DOHH2 (cell line): Measurements from ENCODE around the gene FAM193A.

Experiments
- H3F3A ChIP-seq: fragments of 200-600 bp; sonication (generic), shearing (Covaris generic); 2 replicates; pipeline ENCODE4 v1.6.0; 2016; ENCODE audit warnings: antibody characterized with exemption, mild to moderate bottlenecking; ENCODE audit not compliant: control insufficient read depth, insufficient read depth
- H3K27ac ChIP-seq: fragments of 200-600 bp; sonication (generic); 2 replicates; pipeline ENCODE4 v1.5.1; 2014; ENCODE audit warnings: low read depth, mild to moderate bottlenecking, low read length, moderate library complexity
- H3K27me3 ChIP-seq: fragments of 200-600 bp; sonication (generic); 2 replicates; pipeline ENCODE4 v1.6.1; 2014; ENCODE audit warnings: mild to moderate bottlenecking, low read length, mixed read lengths; ENCODE audit not compliant: control insufficient read depth
- H3K36me3 ChIP-seq: fragments of 200-600 bp; sonication (generic); 2 replicates; pipeline ENCODE4 v1.6.1; 2014; ENCODE audit warnings: mild to moderate bottlenecking, low read length, moderate library complexity, mixed read lengths; ENCODE audit not compliant: control insufficient read depth
- H3K4me1 ChIP-seq: fragments of 200-600 bp; sonication (generic); 2 replicates; pipeline ENCODE4 v1.6.1; 2014; ENCODE audit warnings: mild to moderate bottlenecking, low read length, mixed read lengths; ENCODE audit not compliant: control insufficient read depth
- H3K4me2 ChIP-seq: fragments of 200-600 bp; sonication (generic); 2 replicates; pipeline ENCODE4 v1.6.0; 2014; ENCODE audit warnings: mild to moderate bottlenecking, low read length, moderate library complexity
- H3K4me3 ChIP-seq: fragments of 200-600 bp; sonication (generic); 2 replicates; pipeline ENCODE4 v1.5.1; 2014; ENCODE audit warnings: mild to moderate bottlenecking, low read length, mixed read lengths
- H3K79me2 ChIP-seq: fragments of 200-600 bp; sonication (generic); 2 replicates; pipeline ENCODE4 v1.6.1; 2014; ENCODE audit warnings: mild to moderate bottlenecking, low read length, mixed read lengths; ENCODE audit not compliant: control insufficient read depth
- H3K9me2 ChIP-seq: fragments of 200-600 bp; sonication (generic); replicated peaks from 2 replicates; pipeline ENCODE4 v1.6.1; 2014; ENCODE audit warnings: mild to moderate bottlenecking, low read length, mixed read lengths; ENCODE audit not compliant: control insufficient read depth
- H3K9me3 ChIP-seq: fragments of 200-600 bp; sonication (generic); 2 replicates; pipeline ENCODE4 v1.6.1; 2014; ENCODE audit warnings: antibody characterized with exemption, low read length, mixed read lengths; ENCODE audit not compliant: control insufficient read depth, insufficient read depth
- H4K20me1 ChIP-seq: fragments of 200-600 bp; sonication (generic); 2 replicates; pipeline ENCODE4 v1.6.0; 2014; ENCODE audit warnings: low read depth, mild to moderate bottlenecking, antibody characterized with exemption, low read length, moderate library complexity; ENCODE audit not compliant: control insufficient read depth, insufficient read depth
- EZH2phosphoT487 ChIP-seq: fragments of 200-600 bp; sonication (generic); IDR thresholded peaks from 2 replicates; pipeline ENCODE4 v1.6.1; 2017; ENCODE audit warnings: borderline replicate concordance, mild to moderate bottlenecking, antibody characterized with exemption, low read length, moderate library complexity, mixed read lengths
- TF ChIP-seq, protein P1 (sequence below): fragments of 200-600 bp; sonication (generic); IDR thresholded peaks from one replicate; pipeline ENCODE4 v1.5.1; 2014; ENCODE audit warnings: antibody characterized with exemption, mild to moderate bottlenecking, low read depth, low read length; ENCODE audit not compliant: poor library complexity, severe bottlenecking

FAM193A gene

DNA sequence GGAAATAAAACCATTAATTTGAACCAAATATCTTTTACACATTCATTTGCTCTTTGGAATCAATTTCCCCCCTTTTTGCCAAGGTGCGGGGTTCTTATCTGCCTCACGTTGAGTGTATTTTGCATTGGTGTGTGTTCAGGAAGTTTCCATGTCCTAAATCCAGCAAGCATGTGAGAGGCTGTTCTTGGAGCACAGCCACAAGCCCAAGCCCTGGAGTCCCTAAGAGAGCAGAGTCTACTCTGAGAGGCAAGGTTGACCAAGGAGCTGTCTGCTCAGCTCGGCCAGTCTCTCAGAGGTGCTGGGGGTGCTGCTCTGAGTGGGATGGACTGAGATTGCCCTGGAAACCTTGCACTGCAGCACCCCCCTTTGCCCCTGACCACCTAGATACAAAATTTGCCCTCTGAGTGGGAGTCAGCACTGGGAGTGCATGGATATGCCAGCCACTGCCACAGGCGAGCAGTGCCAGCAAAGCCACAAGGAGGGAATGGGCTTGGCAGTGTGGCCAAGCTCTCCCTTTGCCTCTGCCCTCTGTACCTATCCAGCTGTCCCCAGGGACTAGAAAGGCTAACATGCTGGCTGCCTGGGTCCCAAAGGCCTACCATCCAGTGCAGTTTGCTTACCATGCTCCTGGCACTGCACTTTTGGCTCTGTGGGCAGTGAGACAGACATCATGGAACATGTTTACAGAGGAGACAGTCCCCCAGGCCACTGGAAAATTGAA lies 20.5 kb upstream of the FAM193A start:
- peaks cover 1% of the 10 kb centered on the region; the same call in 1 of the 2 replicates for H3K4me1 ChIP-seq
- H3K4me3 ChIP-seq, result no peak overlapping the region

DNA sequence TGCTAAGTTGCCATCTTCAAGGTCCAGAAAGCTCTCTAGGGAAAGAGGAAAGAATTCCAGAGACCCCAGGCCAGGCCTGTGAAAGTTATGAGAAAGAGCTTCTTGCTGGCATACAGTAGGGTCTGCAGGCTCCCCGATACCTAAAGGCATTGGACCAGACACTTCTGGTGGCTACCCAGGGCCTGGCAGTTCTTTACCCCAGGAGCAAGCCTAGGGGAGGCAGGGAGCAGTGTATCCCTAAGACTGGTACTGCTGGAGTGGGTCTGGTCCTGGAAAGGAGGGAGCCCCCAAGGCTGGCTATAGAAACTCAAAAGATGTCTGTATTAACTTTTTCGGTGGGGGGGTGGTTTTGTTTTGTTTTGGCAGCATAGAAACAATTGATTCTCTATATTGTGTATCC lies 19.8 kb upstream of the FAM193A start:
- no peak overlapping the region for H3K4me2 ChIP-seq
- no peak overlapping the region for H3K4me3 ChIP-seq
- TF ChIP-seq EZH2phosphoT487, result no peak
- TF ChIP-seq, protein P1, sequence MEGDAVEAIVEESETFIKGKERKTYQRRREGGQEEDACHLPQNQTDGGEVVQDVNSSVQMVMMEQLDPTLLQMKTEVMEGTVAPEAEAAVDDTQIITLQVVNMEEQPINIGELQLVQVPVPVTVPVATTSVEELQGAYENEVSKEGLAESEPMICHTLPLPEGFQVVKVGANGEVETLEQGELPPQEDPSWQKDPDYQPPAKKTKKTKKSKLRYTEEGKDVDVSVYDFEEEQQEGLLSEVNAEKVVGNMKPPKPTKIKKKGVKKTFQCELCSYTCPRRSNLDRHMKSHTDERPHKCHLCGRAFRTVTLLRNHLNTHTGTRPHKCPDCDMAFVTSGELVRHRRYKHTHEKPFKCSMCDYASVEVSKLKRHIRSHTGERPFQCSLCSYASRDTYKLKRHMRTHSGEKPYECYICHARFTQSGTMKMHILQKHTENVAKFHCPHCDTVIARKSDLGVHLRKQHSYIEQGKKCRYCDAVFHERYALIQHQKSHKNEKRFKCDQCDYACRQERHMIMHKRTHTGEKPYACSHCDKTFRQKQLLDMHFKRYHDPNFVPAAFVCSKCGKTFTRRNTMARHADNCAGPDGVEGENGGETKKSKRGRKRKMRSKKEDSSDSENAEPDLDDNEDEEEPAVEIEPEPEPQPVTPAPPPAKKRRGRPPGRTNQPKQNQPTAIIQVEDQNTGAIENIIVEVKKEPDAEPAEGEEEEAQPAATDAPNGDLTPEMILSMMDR, result no peak
- H3K9me2 ChIP-seq, result no peaks in the 10 kb centered on the region
- H4K20me1 ChIP-seq, result no peaks in the 10 kb centered on the region
- H3K27ac ChIP-seq, result no peak overlapping the region
- no peaks in the 10 kb centered on the region; the same call in 1 of the 2 replicates for H3F3A ChIP-seq
- H3K9me3 ChIP-seq, result no peaks in the 10 kb centered on the region
- H3K27me3 ChIP-seq, result no peaks in the 10 kb centered on the region
- no peaks in the 10 kb centered on the region for H3K4me1 ChIP-seq
- no peaks in the 10 kb centered on the region for H3K79me2 ChIP-seq
- peaks cover 44% of the 10 kb centered on the region for H3K36me3 ChIP-seq

More for the DNA sequence above, 20.5 kb upstream of the FAM193A start:
- Histone ChIP-seq H3K4me2 (no peak overlapping the region), H3K27ac (no peak overlapping the region), H3K27me3 (no peaks in the 10 kb centered on the region), H3K9me3 (no peaks in the 10 kb centered on the region), H3K36me3 (peaks cover 47% of the 10 kb centered on the region), H3K79me2 (no peaks in the 10 kb centered on the region), H3F3A (no peaks in the 10 kb centered on the region; the same call in 1 of the 2 replicates), H3K9me2 (no peaks in the 10 kb centered on the region), H4K20me1 (no peaks in the 10 kb centered on the region)
- TF ChIP-seq EZH2phosphoT487, result no peak
- TF ChIP-seq, protein P1, result no peak

DNA sequence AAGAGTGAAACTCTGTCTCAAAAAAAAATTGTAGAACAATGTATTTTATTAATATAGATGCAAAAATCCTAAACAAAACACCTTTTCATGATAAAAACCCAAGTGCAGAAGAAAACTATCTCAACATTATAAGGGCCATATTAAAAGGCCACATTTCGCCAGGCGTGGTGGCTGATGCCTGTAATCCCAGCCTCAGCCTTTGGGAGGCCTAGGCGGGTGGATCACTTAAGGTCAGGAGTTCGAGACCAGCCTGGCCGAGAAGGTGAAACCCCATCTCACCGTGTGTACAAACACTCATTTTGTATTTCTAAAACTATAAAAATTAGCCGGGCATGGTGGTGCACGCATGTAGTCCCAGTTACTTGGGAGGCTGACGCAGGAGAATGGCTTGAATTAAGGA lies 9.9 kb upstream of the FAM193A start:
- Histone ChIP-seq H3K9me3 (no peaks in the 10 kb centered on the region), H3K36me3 (no peaks in the 10 kb centered on the region), H3K27me3 (no peaks in the 10 kb centered on the region), H3K27ac (no peak overlapping the region), H4K20me1 (no peaks in the 10 kb centered on the region), H3K79me2 (no peaks in the 10 kb centered on the region), H3K4me2 (no peak overlapping the region), H3K9me2 (no peaks in the 10 kb centered on the region), H3K4me1 (no peaks in the 10 kb centered on the region), H3F3A (no peaks in the 10 kb centered on the region), H3K4me3 (no peak overlapping the region)
- TF ChIP-seq EZH2phosphoT487, result no peak
- TF ChIP-seq, protein P1, result no peak
